Stimulated activated CD4-positive, alpha-beta T cell treated with anti-CD3 and anti-CD28 coated beads, Interleukin-12 subunit alpha, Interleukin-12 subunit beta, amount 100 ng/mL, for 24 hours (primary cell): ENCODE data around the gene EMCN.
"Not testable (repeated sequence)": the region's sequence is repeated elsewhere in the genome, so short reads cannot be mapped to it uniquely, and the experiment has no call there.

Source experiments
- DNase-seq, 2 experiments: peaks; one replicate each; pipeline ENCODE4 v3.0.0-alpha.2; 2020; ENCODE audit warnings: low read depth in 2 of 2

EMCN gene

GRCh38 chr4:100517864-100518341, at the start of gene EMCN:
TSS of gene EMCN (minus strand) at chr4:100518022. CDS start at chr4:100517914, 108 bp downstream.
- DNase-seq: no peak

- DNase-seq: no peak
These were observed 48.6 kb upstream of the EMCN start for GRCh38 chr4:100566396-100566795.

DNA sequence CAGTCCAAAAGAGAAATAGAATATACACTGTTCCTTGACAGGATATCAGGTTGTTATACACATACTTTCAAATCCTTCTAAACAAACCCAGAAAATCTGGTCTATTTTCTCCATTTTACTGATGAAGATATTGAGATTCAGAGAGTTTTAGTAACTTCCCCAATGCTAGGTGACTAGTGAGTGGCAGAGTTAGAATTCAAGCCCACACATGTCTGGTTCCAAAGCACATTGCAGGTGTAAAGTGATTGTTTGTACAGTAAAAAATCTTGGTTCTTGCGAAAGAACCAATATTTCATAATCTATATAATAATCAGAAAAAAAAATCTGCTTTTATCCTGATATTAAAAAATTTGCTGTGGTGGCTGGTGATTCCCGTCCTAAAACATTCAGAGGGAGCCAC, 39.5 kb upstream of the EMCN start:
- DNase-seq: no peak

- DNase-seq: no peak
These were observed 38.0 kb upstream of the EMCN start for GRCh38 chr4:100555611-100556337.

- DNase-seq: no peak
These were observed 30.4 kb upstream of the EMCN start for GRCh38 chr4:100548200-100548560.

GRCh38 chr4:100547541-100548199, 29.8 kb upstream of the EMCN start:
- DNase-seq: no peak

DNA sequence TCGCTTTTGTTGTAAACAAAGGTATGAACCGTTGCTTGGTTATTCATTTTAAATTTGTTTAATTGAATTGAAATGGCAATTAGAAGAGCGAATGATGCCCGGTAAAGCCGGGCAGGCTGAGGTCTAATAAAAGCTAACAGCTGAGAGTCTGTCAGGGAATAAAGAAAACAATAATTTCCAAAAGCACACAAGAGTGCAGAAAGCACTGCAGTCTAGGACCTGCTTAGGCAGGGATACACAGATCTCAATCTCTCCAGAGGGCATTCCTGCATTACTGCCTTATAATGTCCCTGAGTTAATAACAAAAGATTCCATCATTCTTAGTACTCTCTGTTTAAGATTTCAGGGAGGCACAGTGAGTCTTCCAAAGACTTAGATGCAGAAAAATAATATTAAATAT, 27.6 kb upstream of the EMCN start:
- no peak for DNase-seq

GRCh38 chr4:100540131-100540530, 22.3 kb upstream of the EMCN start:
- DNase-seq: no peak

GRCh38 chr4:100539706-100540105, 21.9 kb upstream of the EMCN start:
- no peak for DNase-seq

DNA sequence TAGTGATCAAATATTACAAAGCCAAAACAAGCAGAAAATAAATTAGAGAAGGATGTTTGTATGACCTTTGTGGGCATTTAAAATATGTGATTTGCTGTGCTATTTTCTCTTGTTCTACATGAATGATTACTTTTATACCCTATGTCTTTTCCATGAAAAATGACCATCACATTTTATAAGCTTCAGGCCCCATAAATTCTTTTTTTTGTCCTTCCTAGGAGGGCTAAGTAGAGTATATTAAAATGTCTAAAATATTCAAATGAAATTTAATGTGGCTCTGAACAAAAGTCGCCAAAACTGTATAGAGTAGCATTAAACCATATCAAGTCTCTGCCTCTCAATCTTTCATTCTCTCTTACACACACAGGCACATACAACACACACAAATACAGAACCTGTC, 15.9 kb upstream of the EMCN start:
- DNase-seq: no peak

- not testable (repeated sequence) for DNase-seq
These were observed 12.3 kb upstream of the EMCN start for GRCh38 chr4:100530161-100530560.

DNA sequence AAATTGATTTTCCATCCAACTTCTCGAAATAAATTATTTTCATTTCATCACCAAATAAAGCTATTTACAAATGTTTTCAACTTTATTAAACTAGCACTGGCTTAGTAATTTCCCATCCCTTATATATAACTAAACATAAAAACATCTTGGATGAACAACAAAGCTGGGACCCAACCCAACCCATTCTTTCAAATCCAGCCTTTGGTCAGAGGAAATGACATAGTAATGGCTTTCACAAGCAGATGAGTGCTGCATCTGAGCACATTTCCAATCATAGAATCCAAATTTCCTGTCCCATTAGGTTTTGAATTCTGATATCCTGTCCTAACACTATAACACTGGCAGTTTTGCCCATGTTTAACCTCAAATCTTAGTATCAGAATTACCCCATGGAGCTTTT, 7.9 kb upstream of the EMCN start:
- no peak for DNase-seq

GRCh38 chr4:100519205-100519604, 1.4 kb upstream of the EMCN start:
- no peak for DNase-seq

GRCh38 chr4:100516225-100516624, 1.6 kb downstream of the EMCN start:
- DNase-seq: no peak

DNA sequence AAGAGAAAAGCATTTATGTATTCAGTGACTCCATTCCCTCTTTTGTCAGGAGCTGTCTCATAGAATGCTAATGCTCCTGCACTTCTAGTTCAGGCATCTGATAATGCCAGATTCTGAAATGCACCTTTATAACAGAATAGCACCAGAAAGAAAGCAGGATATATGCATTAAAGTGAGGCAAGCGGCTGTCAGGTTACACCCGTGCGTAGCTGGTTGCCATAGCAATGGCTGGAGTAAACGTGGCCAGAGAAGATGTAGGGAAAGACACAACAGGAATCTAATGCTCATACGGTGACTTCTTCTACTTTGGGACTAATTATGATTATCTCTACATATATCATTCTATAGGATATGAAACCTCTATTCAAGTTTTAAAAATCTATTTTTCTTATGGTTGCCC, 5.9 kb downstream of the EMCN start:
- no peak for DNase-seq

GRCh38 chr4:100510551-100510950, 7.3 kb downstream of the EMCN start:
- DNase-seq: no peak

DNA sequence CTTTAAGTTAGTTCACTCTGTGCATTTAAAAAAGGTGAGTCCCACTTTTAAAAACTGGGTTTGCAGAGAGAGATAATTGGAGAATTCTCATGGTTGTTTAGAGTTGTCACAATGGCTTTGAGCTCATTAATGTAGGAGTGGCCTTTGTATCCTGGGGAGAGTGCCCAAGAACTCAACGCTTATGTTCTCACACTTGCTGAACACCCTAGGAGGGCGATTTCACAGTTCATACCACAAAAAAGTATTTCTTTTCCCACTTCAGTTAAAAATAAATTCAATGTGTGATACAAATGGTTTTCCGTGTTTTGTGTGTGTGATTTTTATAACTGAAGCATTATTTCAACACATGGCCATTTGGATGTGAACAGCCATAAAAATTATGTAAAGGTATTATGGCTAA, 8.4 kb downstream of the EMCN start:
- DNase-seq: no peak

DNA sequence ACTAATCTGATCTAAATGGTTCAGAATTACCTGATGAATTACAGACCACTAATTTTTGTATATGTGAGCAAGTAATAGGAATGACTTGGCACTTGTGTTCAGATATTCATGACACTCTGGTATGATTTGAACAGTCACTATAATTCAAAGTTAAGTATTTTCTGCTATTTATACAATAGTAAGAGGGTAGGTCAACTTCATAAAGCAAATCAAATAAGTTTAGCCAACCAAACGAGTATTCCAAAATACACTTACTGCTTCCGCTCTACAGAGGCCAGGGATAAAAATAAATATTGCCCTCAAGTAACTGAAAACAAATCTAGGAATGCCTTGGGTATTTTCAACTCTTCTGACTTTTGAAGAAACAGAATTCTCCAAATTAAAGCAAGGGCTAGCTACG, 9.1 kb downstream of the EMCN start:
- no peak for DNase-seq

DNA sequence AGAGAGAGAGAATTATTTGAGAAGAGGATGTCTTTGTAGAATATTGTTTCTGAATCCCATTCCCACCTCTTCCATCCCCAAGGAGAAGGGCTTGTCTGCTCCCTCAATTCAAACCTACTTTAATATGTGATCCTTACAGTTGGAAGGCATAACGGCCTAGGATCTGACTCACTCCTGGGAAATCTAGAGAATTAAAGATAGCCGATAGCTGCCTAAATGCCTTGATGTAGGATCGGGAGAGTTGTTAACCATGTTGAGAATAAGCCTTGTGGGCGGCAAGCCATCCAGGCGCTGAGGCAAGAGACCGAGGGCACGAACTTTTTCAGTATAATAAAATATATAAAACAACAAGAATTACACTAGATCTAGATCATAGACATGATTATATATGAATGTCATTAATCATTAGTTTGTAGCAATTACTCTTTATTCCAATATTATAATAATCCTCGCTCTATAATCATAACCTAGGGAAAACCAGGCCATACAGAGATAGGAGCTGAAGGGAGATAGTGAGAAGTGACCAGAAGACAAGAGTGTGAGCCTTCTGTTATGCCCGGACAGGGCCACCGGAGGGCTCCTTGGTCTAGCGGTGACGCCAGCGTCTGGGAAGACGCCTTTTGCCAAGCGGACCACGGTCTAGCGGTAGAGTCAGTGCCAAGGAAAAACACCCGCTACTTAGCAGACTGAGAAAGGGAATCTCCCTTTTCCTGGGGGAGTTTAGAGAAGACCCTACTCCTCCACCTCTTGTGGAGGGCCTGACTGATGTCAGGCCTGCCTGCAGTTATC, 13.5 kb downstream of the EMCN start:
- DNase-seq: no peak

DNA sequence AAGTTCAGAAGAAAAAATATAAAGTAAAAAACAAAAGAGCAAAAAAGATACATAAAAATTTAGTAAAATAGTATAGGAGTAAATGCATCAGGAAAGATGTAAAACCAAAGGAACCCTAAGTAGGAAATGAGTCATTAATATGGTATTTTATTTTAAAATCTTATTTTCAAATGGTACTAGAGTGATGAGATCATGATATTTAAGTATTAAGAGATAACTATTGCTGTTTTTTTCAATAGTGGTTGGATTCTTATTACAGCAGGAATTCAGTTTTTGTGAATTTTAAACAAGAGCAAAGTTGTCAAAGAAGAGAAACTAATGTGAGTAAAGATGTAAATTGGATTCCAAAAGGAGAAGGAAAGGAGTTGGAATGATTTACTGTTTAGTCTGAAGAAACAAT, 20.0 kb downstream of the EMCN start:
- DNase-seq: no peak

- DNase-seq: no peak
These were observed 22.7 kb downstream of the EMCN start for GRCh38 chr4:100495074-100495473.

GRCh38 chr4:100494166-100494565, 23.7 kb downstream of the EMCN start:
- DNase-seq: no peak

DNA sequence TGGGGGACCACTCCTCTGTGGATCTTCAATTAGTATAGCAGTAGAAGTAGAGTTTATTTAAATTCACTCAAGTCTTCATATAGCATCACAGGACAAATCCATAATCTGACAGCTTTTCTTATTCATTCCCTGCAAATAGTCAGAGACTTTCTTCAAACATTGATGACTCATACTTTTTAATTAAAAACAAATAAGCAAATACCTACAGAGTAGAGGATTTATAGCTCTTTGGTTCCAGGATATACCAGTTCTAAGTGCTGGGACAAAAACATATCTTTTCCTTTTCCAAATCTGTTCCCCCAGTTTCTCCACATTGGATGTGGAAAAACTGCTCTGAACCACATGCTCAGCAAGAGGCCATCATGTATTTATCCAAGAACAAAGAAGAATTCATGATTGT, 24.1 kb downstream of the EMCN start:
- no peak for DNase-seq
